Measurements from ENCODE around the gene DLX1.

Gene DLX1

DNA sequence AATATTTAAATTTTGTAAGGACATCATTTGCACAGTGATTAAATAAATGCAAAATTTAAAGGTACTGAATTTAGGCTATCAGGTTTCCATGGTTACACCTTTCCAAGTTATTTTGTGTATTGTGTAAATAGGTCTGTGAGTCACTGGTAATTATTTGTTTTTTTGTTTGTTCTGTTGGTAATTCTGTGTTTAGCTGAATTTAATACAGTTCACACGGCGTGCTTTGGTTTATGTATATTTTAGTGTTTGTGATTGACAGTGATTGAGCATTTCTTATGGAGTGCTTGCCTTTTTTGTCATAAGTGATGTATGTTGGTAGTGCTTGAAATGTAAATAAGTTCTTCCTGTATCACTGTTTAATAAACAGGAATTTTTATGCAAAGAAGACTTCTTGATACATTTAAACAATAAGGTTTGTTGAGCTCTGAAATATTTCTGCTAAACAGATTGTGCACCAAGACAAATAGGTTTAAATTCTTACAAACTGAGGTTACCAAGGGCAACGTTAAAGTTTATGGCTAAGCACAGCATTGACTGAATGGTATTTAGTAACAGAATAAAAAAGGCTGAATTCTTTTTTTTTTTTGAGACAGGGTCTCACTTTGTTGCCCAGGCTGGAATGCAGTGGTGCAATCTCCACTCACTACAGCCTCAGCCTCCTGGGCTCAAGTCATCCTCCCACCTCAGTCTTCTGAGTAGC, 38.3 kb upstream of the DLX1 start:
- DNase-seq (ENCODE audit: low read depth): no peak
- TF ChIP-seq, protein P1, sequence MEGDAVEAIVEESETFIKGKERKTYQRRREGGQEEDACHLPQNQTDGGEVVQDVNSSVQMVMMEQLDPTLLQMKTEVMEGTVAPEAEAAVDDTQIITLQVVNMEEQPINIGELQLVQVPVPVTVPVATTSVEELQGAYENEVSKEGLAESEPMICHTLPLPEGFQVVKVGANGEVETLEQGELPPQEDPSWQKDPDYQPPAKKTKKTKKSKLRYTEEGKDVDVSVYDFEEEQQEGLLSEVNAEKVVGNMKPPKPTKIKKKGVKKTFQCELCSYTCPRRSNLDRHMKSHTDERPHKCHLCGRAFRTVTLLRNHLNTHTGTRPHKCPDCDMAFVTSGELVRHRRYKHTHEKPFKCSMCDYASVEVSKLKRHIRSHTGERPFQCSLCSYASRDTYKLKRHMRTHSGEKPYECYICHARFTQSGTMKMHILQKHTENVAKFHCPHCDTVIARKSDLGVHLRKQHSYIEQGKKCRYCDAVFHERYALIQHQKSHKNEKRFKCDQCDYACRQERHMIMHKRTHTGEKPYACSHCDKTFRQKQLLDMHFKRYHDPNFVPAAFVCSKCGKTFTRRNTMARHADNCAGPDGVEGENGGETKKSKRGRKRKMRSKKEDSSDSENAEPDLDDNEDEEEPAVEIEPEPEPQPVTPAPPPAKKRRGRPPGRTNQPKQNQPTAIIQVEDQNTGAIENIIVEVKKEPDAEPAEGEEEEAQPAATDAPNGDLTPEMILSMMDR (IDR thresholded peaks at IDR 0.05; ENCODE audit: insufficient read depth, low read depth, low read length, missing control alignments): no peak
- no peak overlapping the region for H3K4me3 ChIP-seq (ENCODE audit: low read depth, low read length)

DNA sequence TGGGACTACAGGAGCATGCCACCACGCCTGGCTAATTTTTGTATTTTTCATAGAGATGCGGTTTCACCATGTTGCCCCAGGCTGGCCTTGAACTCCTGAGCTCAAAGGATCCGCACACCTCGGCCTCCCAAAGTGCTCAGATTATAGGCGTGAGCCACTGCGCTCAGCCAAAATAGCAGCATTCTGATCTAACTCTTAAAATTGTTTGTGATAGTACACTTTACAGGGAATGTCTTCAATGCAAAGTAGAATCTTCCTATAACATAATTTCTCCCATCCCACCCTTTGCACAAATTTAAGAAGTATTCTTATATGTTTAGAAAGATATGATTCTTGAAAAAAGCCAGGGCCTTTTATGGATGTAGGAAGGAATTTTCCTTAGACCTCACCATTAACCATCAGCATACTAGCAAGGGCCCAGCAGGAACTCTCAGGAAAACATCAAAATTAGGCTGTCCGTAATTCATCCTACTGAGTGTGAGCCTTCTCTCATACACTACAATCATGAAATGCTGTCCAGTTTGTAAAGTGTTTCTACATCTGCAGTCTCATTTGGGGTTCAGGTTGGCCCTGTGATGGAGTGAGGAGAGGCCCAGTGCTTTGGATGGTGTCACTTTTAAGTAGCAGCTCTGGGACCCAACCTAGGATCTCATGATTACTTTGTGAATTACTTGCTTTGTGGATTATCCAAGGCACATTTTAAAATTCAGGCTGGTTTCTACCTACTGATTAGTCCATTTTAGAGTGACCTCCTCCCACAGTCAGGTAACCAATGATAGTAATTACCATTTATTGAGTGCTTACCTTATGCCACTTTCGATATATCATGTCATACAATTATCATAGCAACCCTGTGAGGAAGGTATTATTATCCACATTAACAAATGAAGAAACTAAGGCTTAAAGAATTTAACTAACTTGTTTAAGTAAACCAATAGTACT, 37.5 kb upstream of the DLX1 start:
- no peak overlapping the region for H3K4me3 ChIP-seq (ENCODE audit: low read depth, low read length)
- DNase-seq (ENCODE audit: low read depth): no peak
- TF ChIP-seq, protein P1 (IDR thresholded peaks at IDR 0.05; ENCODE audit: insufficient read depth, low read depth, low read length, missing control alignments): no peak

DNA sequence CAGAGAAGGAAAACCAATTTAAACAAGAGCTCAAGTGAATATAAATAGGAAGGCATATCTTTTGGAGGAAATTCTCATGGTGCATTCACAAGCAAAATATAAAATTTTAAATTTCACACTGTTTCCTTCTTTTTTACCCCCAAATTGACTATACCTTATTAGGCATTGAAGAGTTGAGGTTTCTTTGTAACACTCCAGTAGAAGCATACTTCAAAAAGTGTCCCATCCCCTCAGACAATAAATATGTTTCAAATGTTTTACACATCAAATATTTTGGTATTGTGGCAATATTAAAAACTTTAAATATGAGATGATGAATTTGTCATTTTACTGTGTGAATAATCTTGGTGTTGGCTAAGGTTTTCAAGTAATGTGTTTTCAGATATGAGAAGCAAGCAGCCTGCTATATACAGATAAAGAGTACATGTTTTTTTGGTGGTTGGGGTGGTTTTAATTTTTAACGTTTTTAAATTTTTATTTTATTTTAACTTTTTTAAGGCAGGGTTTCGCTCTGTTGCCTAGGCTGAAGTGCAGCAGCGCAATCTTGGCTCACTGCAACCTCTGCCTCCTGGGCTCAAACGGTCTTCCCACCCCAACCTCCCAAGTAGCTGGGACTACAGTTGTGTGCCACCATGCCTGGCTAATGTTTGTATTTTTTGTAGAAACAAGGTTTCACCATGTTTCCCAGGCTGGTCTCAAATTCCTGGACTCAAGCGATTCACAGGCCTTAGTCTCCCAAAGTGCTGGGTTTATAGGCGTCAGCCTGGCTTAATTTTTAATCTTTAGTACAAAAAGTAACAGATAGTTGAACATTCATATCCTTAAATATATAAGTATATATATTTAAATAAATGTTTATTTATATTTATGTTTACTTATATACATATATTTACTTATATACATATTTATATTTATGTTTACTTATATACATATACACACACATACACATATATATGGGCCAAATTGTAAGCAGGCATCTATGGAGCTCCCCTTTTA, 36.5 kb upstream of the DLX1 start:
- no peak overlapping the region for H3K4me3 ChIP-seq (ENCODE audit: low read depth, low read length)
- TF ChIP-seq, protein P1 (IDR thresholded peaks at IDR 0.05; ENCODE audit: insufficient read depth, low read depth, low read length, missing control alignments): no peak
- DNase-seq (ENCODE audit: low read depth): no peak

DNA sequence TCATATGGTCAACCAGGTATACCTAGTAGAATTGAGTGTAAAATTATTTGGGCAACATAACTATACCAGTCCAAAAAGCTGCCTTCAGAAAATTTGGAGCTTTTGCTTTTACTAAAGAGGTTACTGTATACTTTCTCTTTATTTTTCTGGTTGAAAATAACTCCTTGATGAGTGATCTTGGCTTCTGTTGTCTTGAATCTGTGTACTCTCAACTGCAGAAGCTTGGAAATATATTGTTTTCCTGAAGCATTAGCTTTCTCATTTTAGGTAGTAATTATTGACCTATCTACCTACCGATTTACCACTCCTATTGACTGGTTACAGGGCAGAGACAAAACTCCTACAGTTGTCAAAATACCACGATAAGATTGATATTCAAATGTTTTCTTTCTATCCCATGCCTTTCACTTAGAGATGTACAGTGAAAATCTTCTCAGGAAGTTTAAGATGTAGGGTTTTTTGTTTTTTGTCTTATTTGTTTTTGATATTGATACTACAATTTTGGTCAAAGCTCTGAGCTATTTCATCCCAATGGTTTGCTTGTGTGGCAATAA, 35.7 kb upstream of the DLX1 start:
- TF ChIP-seq, protein P1 (IDR thresholded peaks at IDR 0.05; ENCODE audit: insufficient read depth, low read depth, low read length, missing control alignments): no peak
- H3K4me3 ChIP-seq (ENCODE audit: low read depth, low read length): no peak overlapping the region
- DNase-seq (ENCODE audit: low read depth): no peak

DNA sequence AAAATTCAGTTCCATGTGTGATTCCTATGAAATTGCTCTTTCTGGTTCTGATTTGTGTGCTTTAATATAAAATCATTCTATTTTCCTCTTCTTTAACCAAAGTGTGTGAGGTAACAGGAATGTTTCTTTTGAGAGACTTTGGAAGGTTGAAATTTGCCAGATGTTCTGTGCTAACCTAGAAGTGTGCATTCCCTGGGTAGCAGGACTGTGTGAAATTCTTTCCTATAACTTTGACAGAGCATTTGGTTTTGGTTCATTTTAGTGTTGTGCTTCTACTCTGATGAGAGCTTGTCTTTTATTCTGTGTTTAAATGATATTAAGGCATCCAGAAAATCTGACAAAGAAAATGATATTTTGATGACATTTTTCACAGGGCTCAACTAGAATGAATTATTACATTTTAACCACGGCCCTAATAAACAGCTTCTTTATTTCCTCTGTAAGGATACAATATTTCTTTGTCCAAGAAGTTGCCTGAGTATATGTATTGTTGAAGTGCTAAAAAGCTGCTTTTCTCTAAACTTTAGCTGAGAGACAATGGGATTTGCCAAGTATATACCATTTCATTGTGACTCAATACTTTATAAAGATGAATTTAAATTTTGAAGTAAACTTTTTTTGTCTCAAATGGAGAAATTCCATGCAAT, 34.7 kb upstream of the DLX1 start:
- H3K4me3 ChIP-seq (ENCODE audit: low read depth, low read length): no peak overlapping the region
- TF ChIP-seq, protein P1 (IDR thresholded peaks at IDR 0.05; ENCODE audit: insufficient read depth, low read depth, low read length, missing control alignments): no peak
- DNase-seq (ENCODE audit: low read depth): no peak

All from GM12865 (cell line).